SU-DHL-6 (cell line): ENCODE results near the gene TRMO.

Source experiments
- H2AFZ ChIP-seq: fragments of 200-600 bp; sonication (generic); 2 replicates; pipeline ENCODE4 v1.6.1; 2014; ENCODE audit warnings: low read depth, mild to moderate bottlenecking, moderate library complexity, mixed read lengths, antibody characterized with exemption, low read length; ENCODE audit not compliant: severe bottlenecking
- H3F3A ChIP-seq: fragments of 200-600 bp; shearing (Covaris generic); 2 replicates; pipeline ENCODE4 v1.6.0; 2016; ENCODE audit warnings: antibody characterized with exemption, mild to moderate bottlenecking; ENCODE audit not compliant: insufficient read depth
- H3K27ac ChIP-seq: fragments of 200-600 bp; sonication (generic); 2 replicates; pipeline ENCODE4 v1.5.1; 2016; ENCODE audit warnings: low read depth, mild to moderate bottlenecking, low read length, moderate library complexity, mixed read lengths
- H3K27me3 ChIP-seq: fragments of 200-600 bp; sonication (generic), shearing (Covaris generic); 2 replicates; pipeline ENCODE4 v1.6.0; 2014; ENCODE audit warnings: mild to moderate bottlenecking, low read length
- H3K36me3 ChIP-seq: fragments of 200-600 bp; sonication (generic); 2 replicates; pipeline ENCODE4 v1.6.1; 2014; ENCODE audit warnings: mild to moderate bottlenecking, low read length, mixed read lengths
- H3K4me2 ChIP-seq: fragments of 300-600, 200-600 bp; shearing (Covaris generic), sonication (generic); 2 replicates; pipeline ENCODE4 v1.6.0; 2014; ENCODE audit warnings: low read length, low read depth, mild to moderate bottlenecking; ENCODE audit not compliant: poor library complexity, severe bottlenecking
- H3K4me3 ChIP-seq: fragments of 200-600 bp; sonication (generic); 2 replicates; pipeline ENCODE4 v1.5.1; 2014; ENCODE audit warnings: antibody characterized with exemption, low read length, mild to moderate bottlenecking, mixed read lengths; ENCODE audit not compliant: insufficient read depth, poor library complexity, severe bottlenecking
- H3K79me2 ChIP-seq: fragments of 200-600 bp; sonication (generic); 2 replicates; pipeline ENCODE4 v1.6.1; 2014; ENCODE audit warnings: mild to moderate bottlenecking, low read length, moderate library complexity; ENCODE audit not compliant: insufficient read depth
- H3K9ac ChIP-seq: fragments of 200-600 bp; sonication (generic); 2 replicates; pipeline ENCODE4 v1.7.0; 2014; ENCODE audit warnings: mild to moderate bottlenecking, low read length
- H3K9me2 ChIP-seq: fragments of 200-600 bp; sonication (generic); replicated peaks from 2 replicates; pipeline ENCODE4 v1.6.1; 2014; ENCODE audit warnings: low read length; ENCODE audit not compliant: insufficient read depth
- H3K9me3 ChIP-seq: fragments of 200-600 bp; sonication (generic); 2 replicates; pipeline ENCODE4 v1.6.1; 2014; ENCODE audit warnings: low read length, mixed read lengths; ENCODE audit not compliant: insufficient read depth
- H4K20me1 ChIP-seq: fragments of 200-600 bp; sonication (generic); 2 replicates; pipeline ENCODE4 v1.6.1; 2014; ENCODE audit warnings: low read depth, mild to moderate bottlenecking, antibody characterized with exemption, low read length, moderate library complexity, mixed read lengths
- EZH2phosphoT487 ChIP-seq: fragments of 200-600 bp; sonication (generic), shearing (Covaris generic); conservative IDR thresholded peaks from 2 replicates; pipeline ENCODE4 v1.6.1; 2018; ENCODE audit warnings: mild to moderate bottlenecking, antibody characterized with exemption, low read length, moderate library complexity, mixed read lengths
- TF ChIP-seq, protein P1 (sequence below): fragments of 200-600 bp; sonication (generic); IDR thresholded peaks from one replicate; pipeline ENCODE4 v1.5.1; 2017; ENCODE audit warnings: antibody characterized with exemption, mild to moderate bottlenecking, low read length, moderate library complexity; ENCODE audit not compliant: insufficient read depth, poor library complexity, severe bottlenecking

TRMO gene

DNA sequence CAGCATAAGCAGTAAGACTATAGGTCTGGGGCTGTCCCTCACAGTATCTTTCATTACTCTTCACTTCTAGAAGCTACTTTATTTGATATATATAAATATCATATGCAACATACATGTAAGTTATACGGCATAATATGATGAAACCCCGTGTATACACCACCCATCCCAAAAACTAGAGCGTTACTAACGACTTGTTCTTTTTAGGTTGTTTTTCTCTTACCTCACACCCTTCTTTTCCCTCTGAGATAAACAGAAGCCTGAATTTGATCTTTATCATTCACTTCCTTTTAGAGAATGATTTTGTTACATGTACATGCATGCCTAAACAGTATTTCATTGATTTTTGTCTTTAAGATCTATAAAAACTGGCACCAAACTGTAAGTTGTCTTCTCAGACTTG is 3.7 kb downstream of the TRMO start:
- Histone ChIP-seq H3K79me2 (peaks cover 36% of the 10 kb centered on the region), H3K27me3 (no peaks in the 10 kb centered on the region), H3K36me3 (peaks cover 15% of the 10 kb centered on the region; the same call in 1 of the 2 replicates), H4K20me1 (no peaks in the 10 kb centered on the region), H3K9ac (no peak overlapping the region), H3F3A (peaks cover 16% of the 10 kb centered on the region), H2AFZ (no peak overlapping the region), H3K4me3 (no peak overlapping the region), H3K27ac (no peak overlapping the region), H3K9me2 (no peaks in the 10 kb centered on the region), H3K4me2 (no peak overlapping the region), H3K9me3 (no peaks in the 10 kb centered on the region)
- no peak for TF ChIP-seq EZH2phosphoT487
- TF ChIP-seq, protein P1, sequence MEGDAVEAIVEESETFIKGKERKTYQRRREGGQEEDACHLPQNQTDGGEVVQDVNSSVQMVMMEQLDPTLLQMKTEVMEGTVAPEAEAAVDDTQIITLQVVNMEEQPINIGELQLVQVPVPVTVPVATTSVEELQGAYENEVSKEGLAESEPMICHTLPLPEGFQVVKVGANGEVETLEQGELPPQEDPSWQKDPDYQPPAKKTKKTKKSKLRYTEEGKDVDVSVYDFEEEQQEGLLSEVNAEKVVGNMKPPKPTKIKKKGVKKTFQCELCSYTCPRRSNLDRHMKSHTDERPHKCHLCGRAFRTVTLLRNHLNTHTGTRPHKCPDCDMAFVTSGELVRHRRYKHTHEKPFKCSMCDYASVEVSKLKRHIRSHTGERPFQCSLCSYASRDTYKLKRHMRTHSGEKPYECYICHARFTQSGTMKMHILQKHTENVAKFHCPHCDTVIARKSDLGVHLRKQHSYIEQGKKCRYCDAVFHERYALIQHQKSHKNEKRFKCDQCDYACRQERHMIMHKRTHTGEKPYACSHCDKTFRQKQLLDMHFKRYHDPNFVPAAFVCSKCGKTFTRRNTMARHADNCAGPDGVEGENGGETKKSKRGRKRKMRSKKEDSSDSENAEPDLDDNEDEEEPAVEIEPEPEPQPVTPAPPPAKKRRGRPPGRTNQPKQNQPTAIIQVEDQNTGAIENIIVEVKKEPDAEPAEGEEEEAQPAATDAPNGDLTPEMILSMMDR = no peak

DNA sequence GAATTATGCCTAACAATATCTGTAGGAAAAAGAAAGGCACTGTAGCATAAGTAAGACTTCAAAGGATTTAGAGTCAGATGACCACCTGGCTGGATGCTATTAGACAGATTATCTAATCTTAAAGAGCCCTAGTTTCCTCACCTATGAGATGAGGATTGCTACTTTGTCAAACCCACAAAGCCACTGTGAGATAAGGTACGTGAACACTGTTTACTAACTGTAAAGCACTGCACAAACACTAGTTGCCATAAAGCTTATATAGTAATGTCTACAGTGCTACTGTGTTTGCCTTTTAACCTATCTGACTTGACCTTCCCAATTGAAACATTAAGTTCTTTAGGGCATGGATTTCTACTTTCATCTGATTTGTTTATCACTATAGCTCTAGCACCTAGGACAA is 10.3 kb downstream of the TRMO start:
- H3K27me3 ChIP-seq = no peaks in the 10 kb centered on the region
- H3K9me2 ChIP-seq = no peaks in the 10 kb centered on the region
- no peak overlapping the region for H3K9ac ChIP-seq
- peaks cover 12% of the 10 kb centered on the region for H3K79me2 ChIP-seq
- no peak for TF ChIP-seq EZH2phosphoT487
- TF ChIP-seq, protein P1 = no peak
- no peak overlapping the region for H3K4me3 ChIP-seq
- H3K9me3 ChIP-seq = no peaks in the 10 kb centered on the region
- 0 out of 2 replicates have a peak, but pooled peaks cover 5% of the 10 kb centered on the region for H3F3A ChIP-seq
- no peak overlapping the region for H2AFZ ChIP-seq
- no peak overlapping the region for H3K27ac ChIP-seq
- H3K36me3 ChIP-seq = peaks cover 19% of the 10 kb centered on the region; the same call in 1 of the 2 replicates
- H3K4me2 ChIP-seq = no peak overlapping the region
- H4K20me1 ChIP-seq = no peaks in the 10 kb centered on the region

DNA sequence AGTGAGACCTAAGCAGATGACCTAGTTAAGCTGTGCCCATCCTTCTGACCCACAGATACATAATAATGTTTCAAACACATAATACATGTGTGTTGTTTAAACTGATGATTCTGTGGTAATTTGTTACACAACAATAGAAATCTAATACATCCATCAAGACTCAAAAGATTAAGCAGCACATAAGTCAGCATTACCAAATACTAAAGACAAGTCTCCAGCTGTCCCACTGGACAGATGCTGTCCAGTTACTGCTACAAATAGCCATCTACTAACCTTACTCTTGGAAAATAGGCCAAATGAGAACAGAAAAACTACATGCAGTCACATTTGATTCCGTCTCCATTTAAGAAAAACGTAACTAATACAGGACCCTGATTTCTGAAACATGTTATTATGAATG is 10.8 kb downstream of the TRMO start:
- H3K9me2 ChIP-seq = no peaks in the 10 kb centered on the region
- no peak overlapping the region for H3K9ac ChIP-seq
- peaks cover 14% of the 10 kb centered on the region for H3K79me2 ChIP-seq
- H2AFZ ChIP-seq = no peak overlapping the region
- H3K4me2 ChIP-seq = no peak overlapping the region
- H4K20me1 ChIP-seq = no peaks in the 10 kb centered on the region
- no peaks in the 10 kb centered on the region for H3K27me3 ChIP-seq
- no peak overlapping the region for H3K27ac ChIP-seq
- TF ChIP-seq, protein P1 = no peak
- TF ChIP-seq EZH2phosphoT487 = no peak
- H3K36me3 ChIP-seq = peaks cover 19% of the 10 kb centered on the region; the same call in 1 of the 2 replicates
- H3K9me3 ChIP-seq = no peaks in the 10 kb centered on the region
- no peak overlapping the region for H3K4me3 ChIP-seq
- 0 out of 2 replicates have a peak, but pooled peaks cover 5% of the 10 kb centered on the region for H3F3A ChIP-seq
